ENCODE results near the gene COL4A2. TPM values are rescaled to one million over a fixed set of nuclear protein-coding genes. Genes with fewer than 3 reads are reported as not detected.
"Not testable (repeated sequence)": the region's sequence is repeated elsewhere in the genome, so short reads cannot be mapped to it uniquely, and the experiment has no call there.

COL4A2 gene
- polyA plus RNA-seq, 1 donor from 2014 or later = not detected

DNA sequence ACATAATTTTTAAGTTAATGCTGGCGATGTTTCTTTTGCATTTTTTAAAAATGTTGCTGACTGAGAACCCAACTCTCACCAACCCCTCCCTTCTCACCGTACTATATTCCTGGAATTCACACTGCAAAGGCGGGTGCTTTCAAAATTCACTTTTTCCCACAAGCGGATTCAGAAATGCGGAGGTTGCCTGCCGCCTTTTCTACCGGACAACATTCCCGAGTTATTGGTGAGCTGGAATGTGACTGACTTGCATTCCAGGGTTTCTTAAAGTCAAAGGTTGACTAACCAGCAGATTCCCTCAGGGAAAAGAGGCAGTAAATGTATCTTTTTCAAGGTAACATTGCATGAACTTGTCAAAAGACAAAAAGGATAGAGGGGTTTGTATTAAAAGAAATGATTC, 141.1 kb downstream of the COL4A2 start:
- Mint-ChIP-seq H3K4me3 (no peak overlapping the region), H3K4me1 (peaks cover 1 to 15% (median 5%) of the 10 kb centered on the region in 3 donors), H3K9me3 (no peaks in the 10 kb centered on the region), H3K36me3 (no peaks in the 10 kb centered on the region), H3K27ac (no peak overlapping the region), H3K27me3 (peaks cover 17% of the 10 kb centered on the region)

DNA sequence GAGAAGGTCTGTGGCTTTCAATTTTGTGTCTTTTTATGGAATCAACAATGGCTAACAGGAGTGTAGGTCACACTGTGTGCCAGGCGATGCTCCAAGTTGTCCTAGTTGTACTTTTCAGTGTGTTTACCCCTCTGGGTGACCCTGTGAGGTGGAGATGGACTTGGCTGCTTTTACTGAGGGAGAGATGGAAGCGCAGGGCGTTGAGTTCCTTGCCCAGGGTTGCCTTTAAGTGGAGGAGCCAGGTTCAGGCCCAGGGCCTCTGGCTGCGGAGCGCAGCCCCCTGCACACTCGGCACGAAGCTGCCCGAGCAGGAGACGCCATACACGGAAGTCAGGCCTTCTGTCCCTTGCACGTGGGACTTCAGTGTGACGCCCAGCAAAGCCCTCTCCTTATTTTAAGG, 141.6 kb downstream of the COL4A2 start:
- Mint-ChIP-seq H3K27ac (no peak overlapping the region), H3K4me3 (no peak overlapping the region), H3K27me3 (peaks cover 13% of the 10 kb centered on the region), H3K36me3 (no peaks in the 10 kb centered on the region), H3K4me1 (peaks cover 1 to 15% (median 5%) of the 10 kb centered on the region in 3 donors), H3K9me3 (no peaks in the 10 kb centered on the region)

DNA sequence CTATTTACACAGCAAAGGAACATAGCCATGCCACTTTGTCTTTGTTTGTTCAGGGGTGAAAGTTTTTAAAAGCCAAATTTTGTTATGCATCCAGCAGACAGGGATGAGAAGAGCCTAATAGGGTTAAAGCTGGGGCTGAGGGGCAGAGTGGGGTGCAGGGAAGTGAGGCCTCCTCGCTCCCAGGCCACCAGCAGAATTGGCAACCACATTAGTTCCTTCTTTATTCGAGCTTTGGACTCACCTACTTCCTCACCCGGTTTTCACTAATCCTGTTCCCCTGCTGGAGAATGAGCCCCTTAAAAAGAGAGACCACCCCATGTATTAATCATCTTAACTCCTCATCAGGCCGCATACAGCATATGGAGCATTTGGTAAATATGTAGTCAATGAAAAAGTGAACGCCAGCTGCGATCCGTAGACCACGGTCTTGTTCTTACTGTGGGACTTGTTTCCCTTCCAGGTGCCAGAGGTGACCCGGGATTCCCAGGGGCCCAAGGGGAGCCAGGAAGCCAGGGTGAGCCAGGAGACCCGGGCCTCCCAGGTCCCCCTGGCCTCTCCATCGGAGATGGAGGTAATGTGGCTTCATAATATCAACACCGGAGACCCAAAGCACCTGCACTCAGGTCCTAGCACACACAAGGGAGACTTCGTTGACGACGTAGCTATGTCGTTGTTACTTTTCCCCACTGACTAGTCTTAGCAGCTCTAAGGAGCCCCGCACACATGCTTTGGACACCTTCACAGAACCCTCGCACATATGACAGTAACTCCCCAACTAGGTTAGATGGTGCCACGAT, 142.3 kb downstream of the COL4A2 start:
- Mint-ChIP-seq H3K27ac (no peak overlapping the region), H3K4me3 (peak overlapping the region in 1 of 4 donors; percentile 23), H3K27me3 (peaks cover 8% of the 10 kb centered on the region), H3K36me3 (no peaks in the 10 kb centered on the region), H3K4me1 (peaks cover 1 to 15% (median 5%) of the 10 kb centered on the region in 3 donors), H3K9me3 (no peaks in the 10 kb centered on the region)

DNA sequence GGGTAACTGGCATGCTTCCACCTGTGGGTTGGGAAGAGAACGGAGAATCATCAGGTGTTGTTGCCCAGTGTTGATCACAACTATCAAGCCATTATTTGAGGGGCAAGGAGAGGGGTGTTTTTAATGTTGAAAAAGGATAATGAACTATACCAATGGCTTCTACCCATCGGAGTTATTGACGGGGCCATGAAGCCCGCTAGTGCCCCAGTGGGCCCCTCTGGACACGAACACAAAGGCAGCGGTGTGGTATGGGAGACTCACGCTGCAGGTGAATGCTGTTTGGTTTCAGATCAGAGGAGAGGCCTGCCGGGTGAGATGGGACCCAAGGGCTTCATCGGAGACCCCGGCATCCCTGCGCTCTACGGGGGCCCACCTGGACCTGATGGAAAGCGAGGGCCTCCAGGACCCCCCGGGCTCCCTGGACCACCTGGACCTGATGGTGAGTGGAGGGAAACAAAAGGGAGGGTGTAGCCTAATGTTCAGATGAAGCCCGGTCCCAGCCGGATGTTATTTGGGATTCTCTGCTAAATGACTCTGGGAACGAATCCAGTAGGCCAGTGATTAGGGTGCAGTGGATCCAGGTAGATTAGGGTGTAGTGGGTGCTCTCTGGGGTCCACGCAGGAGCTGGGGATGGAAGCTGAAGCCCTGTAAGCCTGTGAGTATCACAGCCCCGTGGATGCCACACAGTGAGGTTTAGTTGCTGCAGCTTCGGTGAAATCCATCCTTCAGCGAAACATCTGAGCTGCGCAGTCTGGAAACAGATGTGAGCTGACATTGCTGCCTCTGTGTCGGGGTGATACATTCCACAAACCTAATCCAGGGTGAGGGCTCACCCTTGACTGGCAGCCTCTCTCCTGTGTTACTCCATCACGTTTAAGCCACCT, 143.2 kb downstream of the COL4A2 start:
- peaks cover 1 to 12% (median 2%) of the 10 kb centered on the region in 3 donors for H3K4me1 Mint-ChIP-seq
- no peaks in the 10 kb centered on the region for H3K9me3 Mint-ChIP-seq
- peaks cover 2% of the 10 kb centered on the region for H3K27me3 Mint-ChIP-seq
- no peak overlapping the region for H3K4me3 Mint-ChIP-seq
- no peak overlapping the region for H3K27ac Mint-ChIP-seq
- no peaks in the 10 kb centered on the region for H3K36me3 Mint-ChIP-seq

DNA sequence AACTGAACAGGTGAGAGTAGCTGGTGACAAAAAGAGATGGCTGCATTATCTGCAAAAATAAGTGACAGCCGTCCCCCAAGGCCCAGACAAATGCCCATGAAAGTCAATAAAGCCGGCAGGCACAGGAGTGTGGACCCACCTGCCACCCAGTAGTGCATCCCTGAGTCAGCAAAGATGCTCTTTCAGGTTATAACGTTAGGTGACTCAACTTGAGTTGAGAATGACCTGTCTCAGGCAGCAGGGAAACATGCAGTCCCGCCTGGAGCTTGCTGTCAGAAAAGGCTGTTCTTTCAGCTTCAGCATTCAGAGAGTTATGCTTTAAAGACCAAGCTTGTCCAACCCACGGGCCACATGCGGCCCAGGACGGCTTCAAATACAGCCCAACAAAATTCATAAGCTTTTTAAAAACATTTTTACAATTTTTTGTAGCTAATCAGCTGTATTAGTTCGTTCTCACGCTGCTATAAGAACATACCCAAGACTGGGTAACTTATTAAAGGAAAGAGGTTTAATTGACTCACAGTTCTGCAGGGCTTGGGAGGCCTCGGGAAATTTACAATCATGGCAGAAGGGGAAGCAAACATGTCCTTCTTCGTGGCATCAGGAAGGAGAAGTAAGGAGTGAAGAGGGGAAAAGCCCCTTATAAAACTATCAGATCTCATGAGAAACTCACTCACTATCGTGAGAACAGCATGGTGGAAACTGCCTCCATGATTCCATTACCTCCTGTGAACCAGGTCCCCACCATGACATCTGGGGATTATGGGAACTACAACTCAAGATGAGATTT, 144.1 kb downstream of the COL4A2 start:
- no peak overlapping the region for H3K4me3 Mint-ChIP-seq
- peaks cover 5% of the 10 kb centered on the region for H3K27me3 Mint-ChIP-seq

DNA sequence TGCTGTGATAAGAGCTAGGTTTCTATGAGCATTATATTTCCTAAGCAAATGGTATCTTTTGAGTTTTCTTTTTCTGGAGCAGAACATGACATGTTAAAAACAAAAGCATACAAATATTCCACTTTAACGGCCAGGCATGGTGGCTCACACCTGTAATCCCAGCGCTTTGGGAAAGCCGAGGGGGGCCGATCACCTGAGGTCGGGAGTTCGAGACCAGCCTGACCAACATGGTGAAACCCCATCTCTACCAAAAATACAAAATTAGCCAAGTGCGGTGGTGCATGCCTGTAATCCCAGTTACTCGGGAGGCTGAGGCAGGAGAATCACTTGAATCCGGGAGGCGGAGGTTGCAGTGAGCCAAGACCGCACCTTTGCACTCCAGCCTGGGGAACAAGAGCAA, 146.0 kb downstream of the COL4A2 start:
- H3K9me3 Mint-ChIP-seq, H3K36me3 Mint-ChIP-seq, H3K4me1 Mint-ChIP-seq, H3K27me3 Mint-ChIP-seq, H3K27ac Mint-ChIP-seq, H3K4me3 Mint-ChIP-seq: not testable (repeated sequence)

More for the DNA sequence above, 144.1 kb downstream of the COL4A2 start:
- no peak overlapping the region for H3K27ac Mint-ChIP-seq
- no peaks in the 10 kb centered on the region for H3K36me3 Mint-ChIP-seq
- peaks cover 3 to 13% (median 6%) of the 10 kb centered on the region in 3 donors for H3K4me1 Mint-ChIP-seq
- no peaks in the 10 kb centered on the region for H3K9me3 Mint-ChIP-seq

DNA sequence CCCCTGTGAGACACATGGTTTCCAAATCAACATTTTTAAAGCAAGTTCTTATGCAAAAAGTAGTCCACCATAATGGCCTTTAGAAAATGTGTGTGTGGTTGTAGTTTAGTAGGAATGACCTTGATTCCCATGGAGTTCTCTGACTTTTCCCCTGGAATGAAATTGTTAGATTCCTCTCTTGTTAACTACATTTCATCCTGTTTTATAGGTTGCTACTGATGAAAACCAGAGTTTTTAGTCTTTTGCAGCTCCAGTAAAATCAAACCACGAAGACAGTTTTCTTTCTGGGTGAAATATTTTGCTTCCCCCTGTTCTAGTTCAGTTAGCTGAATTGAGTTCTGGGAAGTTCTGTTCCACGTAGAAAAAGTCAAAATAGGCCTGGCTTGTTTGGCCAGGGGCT, 146.7 kb downstream of the COL4A2 start:
- H3K4me1 Mint-ChIP-seq = peaks cover 6 to 11% (median 6%) of the 10 kb centered on the region in 3 donors
- H3K27me3 Mint-ChIP-seq = peaks cover 9% of the 10 kb centered on the region
- H3K36me3 Mint-ChIP-seq = no peaks in the 10 kb centered on the region
- H3K9me3 Mint-ChIP-seq = no peaks in the 10 kb centered on the region
- no peak overlapping the region for H3K27ac Mint-ChIP-seq
- H3K4me3 Mint-ChIP-seq = no peak overlapping the region

DNA sequence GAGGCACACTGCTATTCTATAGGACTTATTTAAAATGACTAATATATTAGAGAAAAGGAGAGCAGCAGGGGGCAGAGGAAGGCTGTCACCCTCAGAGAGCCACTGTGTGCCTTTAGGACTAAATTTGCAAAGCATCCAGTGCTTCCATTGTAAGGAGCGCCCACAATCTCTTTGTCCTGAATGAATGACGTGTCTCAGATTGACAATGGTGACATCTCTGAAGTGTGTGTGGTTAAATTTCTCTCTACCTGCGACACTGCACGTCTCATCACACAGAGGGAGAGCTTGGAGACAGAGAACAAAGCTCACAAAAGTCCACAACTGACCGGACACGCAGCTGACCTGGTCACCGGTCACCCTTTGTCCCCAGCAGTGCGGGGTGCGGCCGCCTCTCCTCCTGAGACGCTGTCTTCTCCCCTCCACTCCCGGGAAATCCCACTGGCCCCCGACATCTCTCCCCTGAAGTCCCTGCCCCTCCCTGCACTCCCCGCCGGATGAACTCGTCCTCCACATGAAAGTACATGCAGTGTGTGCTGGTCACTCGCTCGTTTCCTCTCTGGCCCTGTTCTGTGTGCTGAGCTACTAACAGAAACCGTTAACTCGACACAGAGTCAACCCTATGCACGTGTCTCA, 147.3 kb downstream of the COL4A2 start:
- no peaks in the 10 kb centered on the region for H3K36me3 Mint-ChIP-seq
- no peak overlapping the region for H3K27ac Mint-ChIP-seq
- H3K4me3 Mint-ChIP-seq = no peak overlapping the region
- peaks cover 9% of the 10 kb centered on the region for H3K27me3 Mint-ChIP-seq
- H3K9me3 Mint-ChIP-seq = no peaks in the 10 kb centered on the region
- H3K4me1 Mint-ChIP-seq = peaks cover 11 to 15% (median 12%) of the 10 kb centered on the region in 3 donors

DNA sequence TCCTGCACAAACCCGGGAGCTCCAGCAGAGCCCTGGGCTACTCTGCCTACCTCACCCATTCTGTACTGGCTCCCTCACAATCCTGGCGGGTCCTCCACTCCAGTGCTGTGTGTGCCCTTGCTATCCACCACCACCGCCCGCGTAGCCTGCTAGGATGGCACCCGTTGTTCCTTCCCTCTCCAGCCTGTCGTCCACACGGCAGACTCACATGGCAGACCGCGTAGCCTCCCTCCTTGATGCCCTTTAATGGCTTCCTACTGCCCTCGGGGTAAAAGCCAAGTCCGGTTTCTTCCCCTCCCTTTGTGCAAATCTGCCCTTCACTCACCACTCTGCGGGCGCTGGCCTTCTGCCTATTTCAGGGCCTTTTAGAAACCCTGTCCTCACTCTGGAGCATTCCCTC, 147.9 kb downstream of the COL4A2 start:
- no peak overlapping the region for H3K27ac Mint-ChIP-seq
- no peaks in the 10 kb centered on the region for H3K36me3 Mint-ChIP-seq
- peaks cover 12 to 15% (median 13%) of the 10 kb centered on the region in 3 donors for H3K4me1 Mint-ChIP-seq
- H3K9me3 Mint-ChIP-seq = no peaks in the 10 kb centered on the region
- peaks cover 9% of the 10 kb centered on the region for H3K27me3 Mint-ChIP-seq
- H3K4me3 Mint-ChIP-seq = peak overlapping the region in 1 of 4 donors; percentile 68

DNA sequence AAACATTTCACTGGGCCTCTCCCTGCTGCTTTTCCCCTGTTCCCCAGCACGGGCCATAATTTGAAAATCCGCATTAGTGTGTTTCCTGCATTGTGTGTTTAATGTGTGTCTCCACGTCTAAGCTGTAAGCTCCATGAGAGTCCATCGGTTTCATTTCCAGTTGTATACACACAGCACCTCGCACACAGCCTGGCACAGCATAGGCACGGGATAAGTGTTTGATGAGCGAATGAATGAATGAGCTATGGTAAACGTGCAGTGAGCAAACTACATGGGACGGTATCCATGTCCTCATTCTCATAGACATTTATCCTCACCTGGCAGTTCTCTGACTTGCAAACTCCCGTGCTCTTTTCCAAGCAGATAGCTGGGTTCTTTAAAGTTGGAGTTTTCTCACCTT, 148.4 kb downstream of the COL4A2 start:
- Mint-ChIP-seq H3K4me3 (no peak overlapping the region), H3K27ac (no peak overlapping the region), H3K9me3 (no peaks in the 10 kb centered on the region), H3K27me3 (peaks cover 9% of the 10 kb centered on the region), H3K4me1 (peaks cover 12 to 15% (median 13%) of the 10 kb centered on the region in 3 donors), H3K36me3 (no peaks in the 10 kb centered on the region)

DNA sequence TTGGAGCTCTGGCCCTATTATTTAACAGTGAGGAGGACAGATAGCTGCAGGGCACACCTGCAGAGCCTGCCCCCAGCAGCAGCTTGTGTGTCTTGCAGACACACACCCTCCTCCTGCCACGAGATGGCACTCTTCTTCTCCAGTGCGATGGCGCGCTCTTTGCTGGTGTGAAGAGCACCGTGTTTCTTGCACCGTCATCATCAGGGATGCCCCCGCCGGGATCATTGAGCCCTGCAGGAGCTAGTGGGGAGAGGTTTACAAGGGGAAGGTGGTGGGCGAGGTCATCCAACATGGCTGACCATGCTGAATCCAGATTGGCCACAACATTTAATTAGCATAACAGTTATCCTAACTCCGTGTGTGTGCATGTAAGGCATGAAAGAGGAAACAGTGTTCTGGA, 148.9 kb downstream of the COL4A2 start:
- Mint-ChIP-seq H3K4me3 (peak overlapping the region in 3 of 4 donors; percentile 51 to 88 (median 68)), H3K4me1 (peaks cover 12 to 15% (median 13%) of the 10 kb centered on the region in 3 donors), H3K36me3 (no peaks in the 10 kb centered on the region), H3K27me3 (peaks cover 9% of the 10 kb centered on the region), H3K27ac (no peak overlapping the region), H3K9me3 (no peaks in the 10 kb centered on the region)

DNA sequence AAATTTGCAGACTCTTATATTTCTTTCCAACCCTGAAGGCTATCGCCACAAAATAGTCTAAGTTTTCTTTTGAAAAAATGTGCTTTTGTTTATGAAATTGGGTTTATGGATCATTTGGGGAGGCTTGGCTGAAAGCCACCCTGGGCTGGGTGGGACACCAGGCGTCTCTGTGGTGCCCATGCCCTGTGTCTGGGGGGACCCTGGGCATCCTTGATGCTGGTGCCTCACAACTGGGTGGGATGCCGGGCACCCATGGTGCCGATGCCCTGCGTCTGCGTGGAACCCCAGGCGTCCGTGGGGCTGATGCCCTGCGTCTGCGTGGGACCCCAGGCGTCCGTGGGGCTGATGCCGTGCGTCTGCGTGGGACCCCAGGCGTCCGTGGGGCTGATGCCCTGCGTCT, 149.5 kb downstream of the COL4A2 start:
- Mint-ChIP-seq H3K27ac (no peak overlapping the region), H3K36me3 (no peaks in the 10 kb centered on the region)

DNA sequence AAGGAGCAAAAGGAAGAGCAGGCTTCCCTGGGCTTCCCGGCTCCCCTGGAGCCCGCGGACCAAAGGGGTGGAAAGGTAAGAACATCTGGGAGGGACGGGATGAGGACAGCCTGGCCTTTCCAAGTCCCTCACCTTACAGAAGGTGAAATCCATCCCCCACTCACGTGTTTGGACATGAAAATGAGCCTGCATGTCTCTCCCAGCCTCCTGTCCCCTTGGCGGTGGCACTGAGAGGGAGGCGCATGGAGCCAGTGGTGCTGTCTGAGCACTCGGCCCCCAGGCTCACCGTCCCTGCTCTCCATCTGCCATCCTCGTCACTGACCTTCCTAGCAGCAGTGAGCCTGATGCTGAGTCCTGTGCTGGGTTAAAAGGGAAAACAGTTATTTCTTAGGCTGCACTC, 150.3 kb downstream of the COL4A2 start:
- peak overlapping the region in 1 of 3 donors; percentile 63 for H3K27ac Mint-ChIP-seq
- H3K4me1 Mint-ChIP-seq = peaks cover 12 to 15% (median 13%) of the 10 kb centered on the region in 3 donors
- no peaks in the 10 kb centered on the region for H3K9me3 Mint-ChIP-seq
- no peak overlapping the region for H3K4me3 Mint-ChIP-seq
- peaks cover 9% of the 10 kb centered on the region for H3K27me3 Mint-ChIP-seq
- no peaks in the 10 kb centered on the region for H3K36me3 Mint-ChIP-seq

More for the DNA sequence above, 149.5 kb downstream of the COL4A2 start:
- Mint-ChIP-seq H3K4me1 (peaks cover 12 to 15% (median 13%) of the 10 kb centered on the region in 3 donors), H3K9me3 (no peaks in the 10 kb centered on the region), H3K4me3 (no peak overlapping the region), H3K27me3 (peaks cover 9% of the 10 kb centered on the region)

DNA sequence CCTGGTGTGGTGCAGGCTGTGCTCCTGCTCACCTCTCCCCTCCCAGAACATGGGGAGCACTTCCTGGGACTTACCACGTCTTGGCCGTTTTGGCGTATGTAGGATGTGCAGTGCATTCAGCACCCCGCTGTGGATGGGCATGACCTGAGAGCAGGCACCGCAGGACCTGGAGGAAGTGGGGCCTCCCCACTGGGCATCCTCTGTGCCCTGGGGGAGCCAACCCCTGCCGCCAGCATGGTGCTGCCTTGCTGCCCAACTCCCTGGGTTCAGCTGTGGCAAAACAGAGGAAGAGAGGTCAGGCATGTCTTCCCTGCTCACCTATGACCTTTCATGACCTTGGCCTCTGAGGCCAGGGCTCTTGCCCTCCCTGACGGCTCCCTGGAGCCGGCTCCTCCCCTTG, 150.9 kb downstream of the COL4A2 start:
- Mint-ChIP-seq H3K36me3 (no peaks in the 10 kb centered on the region), H3K9me3 (no peaks in the 10 kb centered on the region), H3K27me3 (peaks cover 9% of the 10 kb centered on the region), H3K4me3 (no peak overlapping the region), H3K4me1 (peaks cover 12 to 15% (median 15%) of the 10 kb centered on the region in 3 donors), H3K27ac (no peak overlapping the region)
